ENCODE measurements around the gene HTRA2. TPM values are rescaled to one million over a fixed set of nuclear protein-coding genes. Genes with fewer than 3 reads are reported as not detected.
"Not testable (repeated sequence)": the region's sequence is repeated elsewhere in the genome, so short reads cannot be mapped to it uniquely, and the experiment has no call there.

Gene HTRA2
- total RNA-seq, 1 donor from 2014 or later, result 67.7 TPM

DNA sequence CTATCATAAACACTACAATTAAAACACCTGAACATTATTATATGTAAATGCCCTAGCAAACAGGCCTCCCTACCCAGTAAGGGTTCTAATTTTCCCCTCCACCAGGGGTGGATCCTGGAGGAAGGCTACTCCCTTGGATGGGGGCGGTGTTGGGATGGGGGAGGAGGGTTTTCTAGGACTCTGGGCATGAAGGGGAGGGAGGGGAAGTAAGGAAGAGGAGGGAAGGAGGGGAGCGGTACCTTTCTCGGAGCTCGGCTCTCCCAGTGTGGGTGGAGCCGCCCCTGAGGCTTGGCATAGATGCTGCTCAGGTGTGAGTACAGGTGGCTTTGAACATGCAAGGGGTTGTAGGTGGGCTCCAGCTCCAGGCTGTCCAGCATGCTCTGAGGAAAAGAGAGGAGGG is 30.2 kb downstream of the HTRA2 start:
- Histone ChIP-seq H3K36me3 (ENCODE audit: control insufficient read depth, insufficient read depth, low read length) (no peaks in the 10 kb centered on the region), H3K27me3 (ENCODE audit: control insufficient read depth, insufficient read depth, low read length) (no peaks in the 10 kb centered on the region), H3K4me3 (ENCODE audit: low read depth, low read length) (no peak overlapping the region)
- TF ChIP-seq, protein P1, sequence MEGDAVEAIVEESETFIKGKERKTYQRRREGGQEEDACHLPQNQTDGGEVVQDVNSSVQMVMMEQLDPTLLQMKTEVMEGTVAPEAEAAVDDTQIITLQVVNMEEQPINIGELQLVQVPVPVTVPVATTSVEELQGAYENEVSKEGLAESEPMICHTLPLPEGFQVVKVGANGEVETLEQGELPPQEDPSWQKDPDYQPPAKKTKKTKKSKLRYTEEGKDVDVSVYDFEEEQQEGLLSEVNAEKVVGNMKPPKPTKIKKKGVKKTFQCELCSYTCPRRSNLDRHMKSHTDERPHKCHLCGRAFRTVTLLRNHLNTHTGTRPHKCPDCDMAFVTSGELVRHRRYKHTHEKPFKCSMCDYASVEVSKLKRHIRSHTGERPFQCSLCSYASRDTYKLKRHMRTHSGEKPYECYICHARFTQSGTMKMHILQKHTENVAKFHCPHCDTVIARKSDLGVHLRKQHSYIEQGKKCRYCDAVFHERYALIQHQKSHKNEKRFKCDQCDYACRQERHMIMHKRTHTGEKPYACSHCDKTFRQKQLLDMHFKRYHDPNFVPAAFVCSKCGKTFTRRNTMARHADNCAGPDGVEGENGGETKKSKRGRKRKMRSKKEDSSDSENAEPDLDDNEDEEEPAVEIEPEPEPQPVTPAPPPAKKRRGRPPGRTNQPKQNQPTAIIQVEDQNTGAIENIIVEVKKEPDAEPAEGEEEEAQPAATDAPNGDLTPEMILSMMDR (IDR thresholded peaks at IDR 0.05; ENCODE audit: insufficient read depth, low read length, severe bottlenecking), result no peak
- no peak for FAIRE-seq
- no peak for DNase-seq (ENCODE audit: low read depth)

DNA sequence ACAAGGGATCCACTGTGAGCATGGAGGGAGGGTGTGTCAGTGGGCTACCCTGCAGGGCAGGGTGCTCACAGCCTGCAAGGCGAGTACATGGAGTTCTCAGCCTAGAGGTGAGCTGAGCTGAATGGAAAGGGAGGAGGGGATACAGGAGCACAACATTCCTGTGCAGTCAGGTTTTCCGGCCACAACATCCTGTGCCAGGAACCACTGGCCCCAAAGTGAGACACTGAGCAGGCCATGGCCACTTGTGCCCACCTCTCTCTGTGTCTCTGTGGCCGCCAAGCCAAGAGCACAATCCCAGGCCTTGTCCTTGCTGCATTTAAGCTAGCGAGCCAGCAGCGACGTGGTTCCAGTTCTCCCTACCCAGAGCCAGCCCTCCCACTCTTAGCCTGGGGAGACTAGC is 30.9 kb downstream of the HTRA2 start:
- Histone ChIP-seq H3K36me3 (ENCODE audit: control insufficient read depth, insufficient read depth, low read length) (no peaks in the 10 kb centered on the region), H3K27me3 (ENCODE audit: control insufficient read depth, insufficient read depth, low read length) (no peaks in the 10 kb centered on the region), H3K4me3 (ENCODE audit: low read depth, low read length) (no peak overlapping the region)
- TF ChIP-seq, protein P1 (IDR thresholded peaks at IDR 0.05; ENCODE audit: insufficient read depth, low read length, severe bottlenecking), result no peak
- FAIRE-seq (no peak), DNase-seq (ENCODE audit: low read depth) (no peak)

DNA sequence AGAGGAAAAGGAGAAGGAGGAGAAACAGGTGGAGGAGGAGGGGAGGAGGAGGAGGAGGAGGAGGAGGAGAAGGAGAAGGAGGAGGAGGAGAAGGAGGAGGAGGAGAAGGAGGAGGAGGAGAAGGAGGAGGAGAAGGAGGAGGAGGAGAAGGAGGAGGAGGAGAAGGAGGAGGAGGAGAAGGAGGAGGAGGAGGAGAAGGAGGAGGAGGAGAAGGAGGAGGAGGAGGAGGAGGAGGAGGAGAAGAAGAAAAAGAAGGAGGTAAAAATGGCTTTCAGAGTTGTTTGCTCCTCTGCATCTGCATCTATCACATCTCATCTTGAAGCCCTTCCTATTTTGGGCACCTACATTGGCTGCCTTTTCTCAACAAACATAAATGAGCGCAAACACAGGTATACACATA is 31.3 kb downstream of the HTRA2 start:
- H3K27me3 ChIP-seq (ENCODE audit: control insufficient read depth, insufficient read depth, low read length); H3K36me3 ChIP-seq (ENCODE audit: control insufficient read depth, insufficient read depth, low read length); H3K4me3 ChIP-seq (ENCODE audit: low read depth, low read length); DNase-seq (ENCODE audit: low read depth); FAIRE-seq: not testable (repeated sequence)

DNA sequence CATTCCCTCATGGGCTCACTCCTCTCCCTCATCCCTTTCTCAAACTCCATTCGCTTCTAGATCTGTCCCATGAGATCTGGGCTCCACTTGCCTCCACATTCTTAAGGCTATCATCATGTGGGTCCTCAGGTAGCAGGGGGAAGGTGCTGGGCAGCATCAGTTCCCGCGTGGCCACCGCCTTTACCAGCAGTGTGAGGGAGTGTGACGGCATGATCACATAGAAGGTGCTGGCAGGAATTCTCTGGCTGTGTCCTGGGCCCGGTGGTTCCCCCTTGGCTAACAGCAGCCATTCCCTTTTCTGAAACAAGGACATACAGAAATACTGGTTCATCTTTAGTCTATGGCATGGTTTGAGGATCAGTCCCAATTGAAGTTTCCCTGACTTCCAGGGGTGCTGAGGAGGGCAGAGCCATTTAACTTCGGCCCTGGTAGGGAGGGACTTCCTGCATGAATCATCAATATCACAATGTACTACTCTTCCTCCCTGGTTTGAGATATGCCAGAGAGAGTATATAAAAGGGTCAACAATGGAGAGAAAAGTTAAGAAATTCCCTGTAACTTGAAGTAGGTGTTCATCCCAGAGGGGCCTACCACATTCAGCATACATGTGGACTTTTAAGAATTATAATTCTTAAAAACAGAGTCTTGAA is 32.5 kb downstream of the HTRA2 start:
- no peak for FAIRE-seq
- no peaks in the 10 kb centered on the region for H3K36me3 ChIP-seq (ENCODE audit: control insufficient read depth, insufficient read depth, low read length)
- TF ChIP-seq, protein P1 (IDR thresholded peaks at IDR 0.05; ENCODE audit: insufficient read depth, low read length, severe bottlenecking), result no peak
- H3K27me3 ChIP-seq (ENCODE audit: control insufficient read depth, insufficient read depth, low read length), result no peaks in the 10 kb centered on the region
- H3K4me3 ChIP-seq (ENCODE audit: low read depth, low read length), result no peak overlapping the region
- no peak for DNase-seq (ENCODE audit: low read depth)

- peak; percentile 64 for DNase-seq (ENCODE audit: low read depth)
- Histone ChIP-seq H3K4me3 (ENCODE audit: low read depth, low read length) (no peak overlapping the region), H3K36me3 (ENCODE audit: control insufficient read depth, insufficient read depth, low read length) (no peaks in the 10 kb centered on the region), H3K27me3 (ENCODE audit: control insufficient read depth, insufficient read depth, low read length) (no peaks in the 10 kb centered on the region)
- TF ChIP-seq, protein P1 (IDR thresholded peaks at IDR 0.05; ENCODE audit: insufficient read depth, low read length, severe bottlenecking), result no peak
- no peak for FAIRE-seq
These were observed 34.5 kb downstream of the HTRA2 start for GRCh38 chr2:74564222-74564621.

DNA sequence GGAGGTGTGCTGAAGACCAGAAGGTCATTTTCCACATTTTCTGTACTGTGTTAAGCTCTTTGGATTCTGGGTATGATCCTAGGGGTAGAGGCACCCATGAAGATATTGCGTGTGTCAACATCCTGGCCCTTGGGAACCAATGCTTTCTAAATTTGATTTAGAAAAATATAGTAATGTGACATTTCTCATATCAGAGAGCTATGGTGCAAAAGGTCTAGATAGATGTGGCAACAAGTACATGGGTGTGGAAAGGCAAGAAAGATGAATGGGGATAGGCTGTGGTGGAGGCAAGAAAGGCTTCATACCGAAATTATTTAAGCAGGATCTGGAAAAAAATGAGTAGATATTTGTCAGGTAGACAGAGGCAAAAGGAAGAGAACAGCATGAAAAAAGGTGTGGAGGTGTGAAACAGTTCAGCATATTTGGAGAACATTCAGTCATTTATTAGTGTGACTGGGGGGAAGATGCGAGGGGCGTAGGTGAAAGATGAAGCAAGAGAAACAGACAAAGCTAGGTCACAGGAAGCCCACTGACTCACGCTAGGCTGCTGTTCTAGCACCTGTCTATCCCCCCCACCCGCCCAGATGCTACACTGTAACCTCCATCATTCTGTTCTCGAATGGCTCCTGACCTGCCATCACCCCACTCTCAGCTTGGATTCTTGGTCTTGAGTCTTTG is 36.5 kb downstream of the HTRA2 start:
- Histone ChIP-seq H3K36me3 (ENCODE audit: control insufficient read depth, insufficient read depth, low read length) (no peaks in the 10 kb centered on the region), H3K4me3 (ENCODE audit: low read depth, low read length) (no peak overlapping the region), H3K27me3 (ENCODE audit: control insufficient read depth, insufficient read depth, low read length) (no peaks in the 10 kb centered on the region)
- DNase-seq (ENCODE audit: low read depth) (no peak), FAIRE-seq (no peak)
- TF ChIP-seq, protein P1 (IDR thresholded peaks at IDR 0.05; ENCODE audit: insufficient read depth, low read length, severe bottlenecking), result no peak

Measured in bronchial epithelial cell (primary cell).